A673 (cell line): ENCODE data around the gene ASB10. TPM values are rescaled to one million over a fixed set of nuclear protein-coding genes. Genes with fewer than 3 reads are reported as not detected.

Experiments
- BruUV-seq: library from RNA; stranded (reverse); fragments of 400-500 nt; replicated peaks from 2 replicates; lab custom pipeline; 2021; lab: Mats Ljungman, UMichigan
- CTCF ChIA-PET: fragments of 300-600 bp; sonication (Branson Sonifier 250); formaldehyde crosslinking; loops from one replicate; lab custom pipeline; 2022; ENCODE audit warnings: antibody characterized with exemption; lab: Charles Lee
- POLR2A ChIA-PET: fragments of 300-600 bp; sonication (Branson Sonifier 250); formaldehyde crosslinking; loops from one replicate; lab custom pipeline; 2022; ENCODE audit warnings: antibody characterized with exemption; ENCODE audit not compliant: low non-redundant PET; lab: Charles Lee
- DNase-seq: peaks from one replicate; pipeline ENCODE4 v3.0.0-alpha.2; 2015; ENCODE audit warnings: low spot score
- H3K27ac ChIP-seq: fragments of 200-600 bp; sonication (generic); 2 replicates; pipeline ENCODE4 v1.5.1; 2016; ENCODE audit warnings: mixed run types, low read depth, mild to moderate bottlenecking, mixed read lengths, antibody characterized with exemption, low read length; ENCODE audit not compliant: poor library complexity, severe bottlenecking
- H3K27me3 ChIP-seq: fragments of 200-600 bp; sonication (generic); replicated peaks from 2 replicates; pipeline ENCODE4 v1.6.1; 2017; ENCODE audit warnings: mixed run types, low read depth, mild to moderate bottlenecking, mixed read lengths, antibody characterized with exemption, low read length; ENCODE audit not compliant: insufficient read depth, poor library complexity
- H3K36me3 ChIP-seq: fragments of 200-600 bp; sonication (generic); 2 replicates; pipeline ENCODE4 v1.6.1; 2016; ENCODE audit warnings: mixed run types, mild to moderate bottlenecking, mixed read lengths, antibody characterized with exemption, low read length; ENCODE audit not compliant: insufficient read depth, poor library complexity, severe bottlenecking
- H3K4me1 ChIP-seq: fragments of 200-600 bp; sonication (generic); 2 replicates; pipeline ENCODE4 v1.6.1; 2017; ENCODE audit warnings: mixed run types, mild to moderate bottlenecking, mixed read lengths, antibody characterized with exemption, low read length; ENCODE audit not compliant: insufficient read depth, poor library complexity, severe bottlenecking
- H3K4me3 ChIP-seq: fragments of 200-600 bp; sonication (generic); 2 replicates; pipeline ENCODE4 v1.5.1; 2016; ENCODE audit warnings: low read depth, mixed run types, mild to moderate bottlenecking, mixed read lengths, low read length; ENCODE audit not compliant: poor library complexity, severe bottlenecking
- H3K9me3 ChIP-seq: fragments of 200-600 bp; sonication (generic); 2 replicates; pipeline ENCODE4 v1.6.1; 2016; ENCODE audit warnings: mixed run types, low read depth, mild to moderate bottlenecking, mixed read lengths, antibody characterized with exemption, low read length; ENCODE audit not compliant: poor library complexity, severe bottlenecking
- CTCF ChIP-seq: fragments of 300-800, 200-600 bp; sonication (generic); conservative IDR thresholded peaks from 2 replicates; pipeline ENCODE4 v1.5.1; 2017; ENCODE audit warnings: low read depth, mild to moderate bottlenecking, antibody characterized with exemption, low read length, moderate library complexity, mixed read lengths
- EZH2 ChIP-seq: fragments of 200-600 bp; sonication (generic); IDR thresholded peaks from 2 replicates; pipeline ENCODE4 v1.6.1; 2017; ENCODE audit warnings: borderline replicate concordance, low read depth, mild to moderate bottlenecking, mixed read lengths, antibody characterized with exemption, low read length; ENCODE audit not compliant: poor library complexity, severe bottlenecking
- intact Hi-C: fragments of 100-400 bp; cut with micrococcal nuclease; formaldehyde crosslinking; loops from one replicate; pipeline ENCODE4 v1.10.0; 2022; ENCODE audit not compliant: unreplicated experiment
- total RNA-seq: library from RNA; stranded (reverse); gene quantifications from 2 replicates; pipeline ENCODE4 v1.2.3, GENCODE V29; 2021

ASB10 gene
- total RNA-seq, 1 experiment from 2014 or later = not detected

DNA sequence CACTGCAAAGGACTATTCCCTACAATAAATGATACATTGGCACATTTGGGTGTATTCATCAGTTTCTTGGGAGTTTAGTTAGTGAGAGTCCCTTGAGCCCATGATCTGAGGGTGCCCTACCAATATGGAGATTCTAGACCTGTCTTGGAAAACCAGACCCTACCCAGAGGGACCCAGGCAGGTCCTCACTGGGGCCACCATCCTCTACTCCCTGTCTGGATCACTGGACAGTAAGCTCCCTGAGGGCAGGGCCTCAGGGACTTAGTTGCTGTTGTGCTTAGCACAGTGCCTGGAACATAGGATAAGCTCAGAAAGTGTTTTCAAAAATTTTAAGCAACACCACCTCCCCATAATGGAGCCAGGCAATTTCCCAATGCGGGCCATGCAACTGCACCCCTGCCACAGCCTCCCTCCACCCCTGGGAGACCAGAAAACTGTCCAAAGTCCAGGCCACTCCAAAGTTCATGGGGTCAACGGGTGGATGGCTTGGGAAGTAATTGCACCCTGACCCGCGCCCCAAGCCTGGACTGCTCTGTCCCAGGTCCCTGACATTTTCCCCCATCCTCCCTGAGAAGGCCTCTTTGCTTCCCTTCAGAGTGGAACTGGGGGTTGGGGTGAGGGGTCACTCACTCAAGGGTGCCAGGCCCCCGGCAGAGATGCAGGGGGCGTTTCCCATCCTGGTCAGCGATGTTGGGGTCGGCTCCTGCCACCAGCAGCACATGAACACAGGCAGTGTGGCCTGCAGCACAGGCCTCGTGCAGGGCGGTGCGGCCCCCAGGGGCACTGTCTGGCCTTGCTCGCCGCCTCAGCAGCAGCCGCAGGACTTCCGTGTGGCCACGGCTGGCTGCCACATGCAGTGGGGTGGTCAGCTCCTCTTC is 1.0 kb downstream of the ASB10 start:
- H3K27me3 ChIP-seq = no peaks in the 10 kb centered on the region
- H3K36me3 ChIP-seq = no peaks in the 10 kb centered on the region
- H3K9me3 ChIP-seq = no peaks in the 10 kb centered on the region
- CTCF ChIA-PET = no interaction called here
- H3K4me3 ChIP-seq = no peak overlapping the region
- no peak overlapping the region for H3K27ac ChIP-seq
- no peak for TF ChIP-seq EZH2
- TF ChIP-seq CTCF = no peak
- intact Hi-C loops = no loop called here
- no TSS peak for BruUV-seq
- POLR2A ChIA-PET = no interaction called here
- DNase-seq = no peak
- H3K4me1 ChIP-seq = no peaks in the 10 kb centered on the region

GRCh38 chr7:151181011-151181431 is 6.0 kb downstream of the ASB10 start:
- no peak overlapping the region for H3K4me3 ChIP-seq
- no peaks in the 10 kb centered on the region for H3K27me3 ChIP-seq
- no TSS peak for BruUV-seq
- POLR2A ChIA-PET = no interaction called here
- no peak for DNase-seq
- CTCF ChIA-PET = no interaction called here
- no peaks in the 10 kb centered on the region for H3K4me1 ChIP-seq
- no peaks in the 10 kb centered on the region for H3K36me3 ChIP-seq
- TF ChIP-seq CTCF = no peak
- TF ChIP-seq EZH2 = no peak
- H3K27ac ChIP-seq = no peak overlapping the region
- intact Hi-C loops = no loop called here
- H3K9me3 ChIP-seq = no peaks in the 10 kb centered on the region

DNA sequence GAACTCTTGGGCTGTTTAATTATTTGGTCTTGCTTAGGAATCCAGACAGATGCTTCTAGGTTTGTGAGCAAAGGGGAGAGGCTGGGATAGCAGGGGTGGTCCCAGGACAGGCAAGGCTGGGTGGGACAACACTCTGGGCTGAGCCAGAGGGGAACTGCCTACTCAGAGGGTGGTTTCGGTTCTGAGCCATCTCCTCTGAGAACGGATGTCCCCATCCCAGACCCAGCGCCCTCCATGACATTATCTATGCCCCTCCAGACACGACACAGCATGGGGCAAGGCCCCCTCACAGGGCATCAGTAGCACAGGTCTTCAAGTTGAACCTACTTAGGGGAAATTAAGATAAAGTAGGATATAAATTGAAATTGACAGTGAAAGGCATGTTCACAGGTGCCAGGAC is 7.1 kb downstream of the ASB10 start:
- Histone ChIP-seq H3K27me3 (no peaks in the 10 kb centered on the region), H3K4me1 (no peaks in the 10 kb centered on the region), H3K36me3 (no peaks in the 10 kb centered on the region), H3K9me3 (no peaks in the 10 kb centered on the region), H3K4me3 (no peak overlapping the region), H3K27ac (no peak overlapping the region)
- DNase-seq = no peak
- TF ChIP-seq CTCF (no peak), EZH2 (no peak)
- POLR2A ChIA-PET = no interaction called here
- no TSS peak for BruUV-seq
- intact Hi-C loops = no loop called here
- CTCF ChIA-PET = no interaction called here
